MCF 10A (cell line): ENCODE results near the gene ANKRD7. TPM values are rescaled to one million over a fixed set of nuclear protein-coding genes. Genes with fewer than 3 reads are reported as not detected.

Experiments used
- BruUV-seq: library from RNA; stranded (reverse); fragments of 400-500 nt; replicated peaks from 2 replicates; lab custom pipeline; 2021; lab: Mats Ljungman, UMichigan
- CTCF ChIA-PET: fragments of 300-600 bp; sonication (Branson Sonifier 250); formaldehyde crosslinking; extraction: SDS; loops from one replicate; lab custom pipeline; 2021; ENCODE audit warnings: antibody characterized with exemption, inconsistent platforms; lab: Yijun Ruan, JAX
- POLR2A ChIA-PET: fragments of 300-600, 350-650 bp; sonication (Branson Sonifier 250); formaldehyde crosslinking; extraction: SDS; loops from one replicate; lab custom pipeline; 2020; ENCODE audit warnings: antibody characterized with exemption, inconsistent platforms; lab: Yijun Ruan, JAX
- DNase-seq: peaks from one replicate; pipeline ENCODE4 v3.0.0-alpha.2; 2018; ENCODE audit not compliant: unreplicated experiment
- H3K27ac Mint-ChIP-seq: one replicate; pipeline ENCODE4 v1.8.0; 2022; ENCODE audit warnings: mild to moderate bottlenecking, low read depth, mixed read lengths; ENCODE audit not compliant: unreplicated experiment
- H3K27me3 Mint-ChIP-seq: one replicate; pipeline ENCODE4 v1.8.0; 2022; ENCODE audit warnings: mixed read lengths; ENCODE audit not compliant: insufficient read depth, unreplicated experiment
- H3K36me3 Mint-ChIP-seq: one replicate; pipeline ENCODE4 v1.8.0; 2022; ENCODE audit warnings: mild to moderate bottlenecking, moderate library complexity, mixed read lengths; ENCODE audit not compliant: insufficient read depth, unreplicated experiment
- H3K4me1 Mint-ChIP-seq: one replicate; pipeline ENCODE4 v1.8.0; 2022; ENCODE audit warnings: mixed read lengths; ENCODE audit not compliant: insufficient read depth, unreplicated experiment
- H3K4me3 Mint-ChIP-seq: one replicate; pipeline ENCODE4 v1.8.0; 2022; ENCODE audit warnings: mild to moderate bottlenecking, moderate library complexity, mixed read lengths; ENCODE audit not compliant: unreplicated experiment
- H3K9me3 Mint-ChIP-seq: one replicate; pipeline ENCODE4 v1.8.0; 2022; ENCODE audit warnings: mixed read lengths; ENCODE audit not compliant: unreplicated experiment
- intact Hi-C: fragments of 100-400 bp; cut with micrococcal nuclease; formaldehyde crosslinking; loops from 2 replicates; pipeline ENCODE4 v1.14.1; 2022
- total RNA-seq: library from RNA; stranded (reverse); gene quantifications from 2 replicates; pipeline ENCODE4 v1.2.3, GENCODE V29; 2022
- TF ChIP-seq, protein P1 (sequence below): fragments of 200-600 bp; IDR thresholded peaks from one replicate; pipeline ENCODE4 v1.8.0; 2022; ENCODE audit warnings: antibody characterized with exemption, mild to moderate bottlenecking; ENCODE audit not compliant: unreplicated experiment

The ANKRD7 gene
- total RNA-seq, 1 experiment from 2014 or later: not detected

DNA sequence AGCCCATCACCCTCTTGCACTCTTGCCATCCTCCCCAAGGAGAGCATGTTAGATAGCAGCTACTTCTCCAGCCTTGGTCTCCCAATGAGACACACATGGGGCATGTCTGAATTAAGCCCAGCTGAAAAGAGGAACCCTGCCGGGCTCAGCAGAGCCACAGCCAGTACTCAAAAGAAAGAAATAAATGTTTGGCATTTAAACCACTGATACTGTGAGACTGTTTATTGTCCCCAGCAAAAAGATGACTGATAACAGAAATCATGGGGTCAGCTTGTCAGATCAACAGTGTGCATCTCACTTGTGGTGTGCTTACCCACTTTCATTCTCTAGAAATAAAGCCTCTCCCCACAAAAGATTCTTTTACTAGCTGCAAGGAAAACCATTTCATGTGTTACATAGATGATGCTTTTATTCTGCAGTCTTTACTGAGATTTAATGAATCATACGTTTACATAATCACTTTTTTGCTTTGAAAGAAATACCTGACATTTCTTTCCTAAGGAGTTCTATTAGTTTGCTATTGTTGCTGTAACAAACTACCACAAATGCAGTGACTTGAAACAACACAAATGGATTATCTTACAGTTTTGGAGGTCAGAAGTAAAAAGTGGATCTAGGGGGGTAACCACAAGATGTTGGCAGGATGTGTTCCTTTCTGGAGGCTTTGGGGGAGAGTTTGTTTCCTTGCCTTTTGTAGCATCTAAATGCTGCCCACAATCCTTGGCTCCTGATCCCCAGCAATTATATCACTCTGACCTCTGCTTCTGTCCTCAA is 20.9 kb downstream of the ANKRD7 start:
- no peak for DNase-seq
- TF ChIP-seq, protein P1, sequence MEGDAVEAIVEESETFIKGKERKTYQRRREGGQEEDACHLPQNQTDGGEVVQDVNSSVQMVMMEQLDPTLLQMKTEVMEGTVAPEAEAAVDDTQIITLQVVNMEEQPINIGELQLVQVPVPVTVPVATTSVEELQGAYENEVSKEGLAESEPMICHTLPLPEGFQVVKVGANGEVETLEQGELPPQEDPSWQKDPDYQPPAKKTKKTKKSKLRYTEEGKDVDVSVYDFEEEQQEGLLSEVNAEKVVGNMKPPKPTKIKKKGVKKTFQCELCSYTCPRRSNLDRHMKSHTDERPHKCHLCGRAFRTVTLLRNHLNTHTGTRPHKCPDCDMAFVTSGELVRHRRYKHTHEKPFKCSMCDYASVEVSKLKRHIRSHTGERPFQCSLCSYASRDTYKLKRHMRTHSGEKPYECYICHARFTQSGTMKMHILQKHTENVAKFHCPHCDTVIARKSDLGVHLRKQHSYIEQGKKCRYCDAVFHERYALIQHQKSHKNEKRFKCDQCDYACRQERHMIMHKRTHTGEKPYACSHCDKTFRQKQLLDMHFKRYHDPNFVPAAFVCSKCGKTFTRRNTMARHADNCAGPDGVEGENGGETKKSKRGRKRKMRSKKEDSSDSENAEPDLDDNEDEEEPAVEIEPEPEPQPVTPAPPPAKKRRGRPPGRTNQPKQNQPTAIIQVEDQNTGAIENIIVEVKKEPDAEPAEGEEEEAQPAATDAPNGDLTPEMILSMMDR: no peak
- POLR2A ChIA-PET: interaction anchor here (0.6 kb wide), 1 partner anchor 17 kb away, joined by 3 read pairs; no protein-coding TSS in a partner anchor
- no TSS peak for BruUV-seq
- Mint-ChIP-seq H3K4me1 (no peaks in the 10 kb centered on the region), H3K36me3 (no peaks in the 10 kb centered on the region), H3K4me3 (no peak overlapping the region), H3K9me3 (no peaks in the 10 kb centered on the region), H3K27ac (no peak overlapping the region), H3K27me3 (peaks cover 76% of the 10 kb centered on the region)
- CTCF ChIA-PET: no interaction called here
- intact Hi-C loops: no loop called here

DNA sequence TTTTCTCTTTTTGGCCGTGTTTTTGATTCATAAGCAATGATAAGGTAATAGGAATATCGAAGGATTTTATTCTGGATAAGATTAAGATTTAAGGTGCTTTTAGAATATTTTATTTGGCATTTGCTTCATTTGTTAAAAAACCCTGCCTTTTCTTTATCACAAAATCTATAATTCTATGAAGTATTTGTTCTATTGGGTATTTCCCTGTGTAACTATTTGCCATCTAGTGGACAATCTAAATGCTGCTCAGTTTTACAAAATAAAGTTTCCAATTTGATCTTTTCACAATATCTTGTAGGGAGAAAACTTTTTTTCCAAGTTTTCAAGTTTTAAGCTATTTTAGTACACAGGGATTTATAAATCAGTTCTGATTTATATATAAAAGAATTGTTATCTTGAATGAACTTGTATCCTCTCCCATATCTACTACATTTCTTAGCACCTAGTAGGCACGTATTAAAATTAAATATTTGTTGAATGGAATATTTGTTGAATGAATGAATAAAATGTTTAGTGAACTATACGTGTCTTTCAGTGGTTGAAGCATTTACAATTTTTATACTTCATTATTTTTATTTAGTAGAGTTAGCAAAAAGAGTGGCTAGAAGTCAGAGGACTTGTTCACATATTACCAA is 26.5 kb downstream of the ANKRD7 start:
- BruUV-seq: no TSS peak
- H3K36me3 Mint-ChIP-seq: no peaks in the 10 kb centered on the region
- peaks cover 81% of the 10 kb centered on the region for H3K27me3 Mint-ChIP-seq
- TF ChIP-seq, protein P1: no peak
- DNase-seq: no peak
- no peaks in the 10 kb centered on the region for H3K9me3 Mint-ChIP-seq
- intact Hi-C loops: loop anchor here (10.0 kb wide), 2 partner anchors 254 to 664 kb away; no protein-coding TSS in a partner anchor
- H3K4me1 Mint-ChIP-seq: no peaks in the 10 kb centered on the region
- POLR2A ChIA-PET: no interaction called here
- no peak overlapping the region for H3K4me3 Mint-ChIP-seq
- CTCF ChIA-PET: interaction anchor here (0.6 to 2.0 kb wide), 5 partner anchors 9 to 881 kb away, joined by 3 to 5 read pairs (median 3); no protein-coding TSS in a partner anchor
- H3K27ac Mint-ChIP-seq: no peak overlapping the region

DNA sequence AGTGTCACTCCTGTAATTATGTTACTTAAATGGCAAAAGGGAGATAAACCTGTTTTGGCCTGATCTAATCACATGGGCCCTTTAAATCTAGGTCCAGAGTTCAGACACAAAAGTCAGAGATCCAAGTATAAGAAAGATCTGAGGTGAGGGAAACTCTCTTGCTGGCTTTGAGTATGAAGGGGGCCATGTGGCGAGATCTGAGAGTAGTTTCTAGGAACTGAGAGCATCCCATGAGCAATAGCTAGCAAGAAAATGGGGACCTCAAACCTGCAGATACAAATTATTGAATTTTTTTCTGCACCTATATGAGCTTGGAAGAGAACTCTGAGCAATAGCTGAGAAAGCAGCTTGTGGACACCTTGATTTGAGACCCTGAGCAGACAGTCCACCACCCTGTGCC is 27.6 kb downstream of the ANKRD7 start:
- no peak for DNase-seq
- Mint-ChIP-seq H3K36me3 (no peaks in the 10 kb centered on the region), H3K4me3 (no peak overlapping the region), H3K27me3 (peaks cover 71% of the 10 kb centered on the region), H3K4me1 (no peaks in the 10 kb centered on the region), H3K9me3 (no peaks in the 10 kb centered on the region), H3K27ac (no peak overlapping the region)
- BruUV-seq: no TSS peak
- ChIA-PET CTCF (interaction anchor here (0.6 to 2.0 kb wide), 6 partner anchors 8 to 882 kb away, joined by 3 to 5 read pairs (median 4); no protein-coding TSS in a partner anchor), POLR2A (interaction anchor here (0.6 kb wide), 1 partner anchor 1096 kb away, joined by 4 read pairs; no protein-coding TSS in a partner anchor)
- intact Hi-C loops: loop anchor here (10.0 kb wide), 2 partner anchors 253 to 663 kb away; no protein-coding TSS in a partner anchor
- TF ChIP-seq, protein P1: no peak

DNA sequence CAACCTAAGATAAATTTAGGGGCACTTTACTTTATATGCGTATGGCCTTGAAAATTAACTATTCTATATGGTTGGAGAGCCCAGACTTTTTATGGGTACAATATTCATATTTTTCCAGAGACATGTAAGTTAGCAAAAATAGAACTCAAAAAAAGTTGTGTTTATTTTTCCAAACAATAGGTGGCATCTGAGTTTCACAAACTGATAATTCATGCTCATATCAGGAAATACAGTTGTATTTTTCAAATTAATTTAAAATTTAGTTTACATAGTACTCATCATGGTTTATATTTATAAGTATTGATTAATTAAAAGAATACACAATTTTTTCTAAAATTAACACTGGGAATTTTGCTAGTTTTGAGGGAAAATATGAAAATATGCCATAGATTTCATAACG is 34.6 kb downstream of the ANKRD7 start:
- no peak for DNase-seq
- H3K27ac Mint-ChIP-seq: no peak overlapping the region
- intact Hi-C loops: loop anchor here (1.0 to 10.0 kb wide), 6 partner anchors 93 to 918 kb away; no protein-coding TSS in a partner anchor
- no peaks in the 10 kb centered on the region for H3K4me1 Mint-ChIP-seq
- POLR2A ChIA-PET: no interaction called here
- TF ChIP-seq, protein P1: peak; percentile 47
- no peaks in the 10 kb centered on the region for H3K36me3 Mint-ChIP-seq
- H3K4me3 Mint-ChIP-seq: no peak overlapping the region
- H3K27me3 Mint-ChIP-seq: peaks cover 23% of the 10 kb centered on the region
- no TSS peak for BruUV-seq
- CTCF ChIA-PET: interaction anchor here (1.0 to 1.7 kb wide), 3 partner anchors 39 to 917 kb away, joined by 4 to 7 read pairs (median 6); no protein-coding TSS in a partner anchor
- H3K9me3 Mint-ChIP-seq: no peaks in the 10 kb centered on the region
